ENCODE data around the gene SHB.

SHB gene

DNA sequence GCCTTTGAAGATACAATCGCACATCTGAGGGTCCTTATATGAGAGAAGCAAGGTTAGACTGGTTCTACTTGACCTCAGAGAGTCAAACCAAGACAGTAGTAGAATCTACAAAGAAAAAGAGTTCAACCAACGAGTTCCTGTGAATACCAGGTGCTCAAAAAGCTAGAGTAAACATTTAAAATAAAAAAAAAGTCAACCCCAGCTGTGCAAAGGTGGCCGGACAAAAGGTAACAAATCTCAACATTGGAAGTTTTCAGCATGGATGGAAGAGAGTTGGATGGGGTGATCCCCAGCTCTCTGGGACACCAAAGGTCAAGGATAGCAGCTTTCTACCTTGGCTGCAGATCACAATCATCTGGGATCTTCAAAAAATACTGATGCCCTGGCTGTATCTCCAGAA is 14.4 kb downstream of the SHB start:
- Histone ChIP-seq H3K4me3 (ENCODE audit: low read length) (no peak overlapping the region), H2AFZ (ENCODE audit: low read length) (no peak overlapping the region), H3K4me2 (ENCODE audit: low read depth, low read length) (no peak overlapping the region), H3K9ac (ENCODE audit: low read length) (no peak overlapping the region), H3K27ac (ENCODE audit: low read length) (no peak overlapping the region), H3K79me2 (ENCODE audit: low read length) (no peaks in the 10 kb centered on the region), H3K36me3 (replicated peaks; ENCODE audit: insufficient read depth, low read length) (no peaks in the 10 kb centered on the region), H3K9me3 (replicated peaks; ENCODE audit: insufficient read depth, low read length) (no peaks in the 10 kb centered on the region), H3K4me1 (ENCODE audit: low read length) (no peaks in the 10 kb centered on the region), H3K9me2 (replicated peaks; ENCODE audit: insufficient read depth, low read length) (no peaks in the 10 kb centered on the region), H4K20me1 (ENCODE audit: insufficient read depth, low read length) (no peaks in the 10 kb centered on the region), H3F3A (ENCODE audit: insufficient read depth, low read length) (no peaks in the 10 kb centered on the region), H3K27me3 (replicated peaks; ENCODE audit: insufficient read depth, low read length) (no peaks in the 10 kb centered on the region)
- no peak for TF ChIP-seq EZH2 (optimal IDR thresholded peaks at IDR 0.05; ENCODE audit: low read depth, low read length)
- TF ChIP-seq, protein P1, sequence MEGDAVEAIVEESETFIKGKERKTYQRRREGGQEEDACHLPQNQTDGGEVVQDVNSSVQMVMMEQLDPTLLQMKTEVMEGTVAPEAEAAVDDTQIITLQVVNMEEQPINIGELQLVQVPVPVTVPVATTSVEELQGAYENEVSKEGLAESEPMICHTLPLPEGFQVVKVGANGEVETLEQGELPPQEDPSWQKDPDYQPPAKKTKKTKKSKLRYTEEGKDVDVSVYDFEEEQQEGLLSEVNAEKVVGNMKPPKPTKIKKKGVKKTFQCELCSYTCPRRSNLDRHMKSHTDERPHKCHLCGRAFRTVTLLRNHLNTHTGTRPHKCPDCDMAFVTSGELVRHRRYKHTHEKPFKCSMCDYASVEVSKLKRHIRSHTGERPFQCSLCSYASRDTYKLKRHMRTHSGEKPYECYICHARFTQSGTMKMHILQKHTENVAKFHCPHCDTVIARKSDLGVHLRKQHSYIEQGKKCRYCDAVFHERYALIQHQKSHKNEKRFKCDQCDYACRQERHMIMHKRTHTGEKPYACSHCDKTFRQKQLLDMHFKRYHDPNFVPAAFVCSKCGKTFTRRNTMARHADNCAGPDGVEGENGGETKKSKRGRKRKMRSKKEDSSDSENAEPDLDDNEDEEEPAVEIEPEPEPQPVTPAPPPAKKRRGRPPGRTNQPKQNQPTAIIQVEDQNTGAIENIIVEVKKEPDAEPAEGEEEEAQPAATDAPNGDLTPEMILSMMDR (IDR thresholded peaks at IDR 0.05; ENCODE audit: low read length), result no peak
- no peak for TF ChIP-seq EZH2phosphoT487 (IDR thresholded peaks at IDR 0.05; ENCODE audit: low read length)
- DNase-seq, result no peak

DNA sequence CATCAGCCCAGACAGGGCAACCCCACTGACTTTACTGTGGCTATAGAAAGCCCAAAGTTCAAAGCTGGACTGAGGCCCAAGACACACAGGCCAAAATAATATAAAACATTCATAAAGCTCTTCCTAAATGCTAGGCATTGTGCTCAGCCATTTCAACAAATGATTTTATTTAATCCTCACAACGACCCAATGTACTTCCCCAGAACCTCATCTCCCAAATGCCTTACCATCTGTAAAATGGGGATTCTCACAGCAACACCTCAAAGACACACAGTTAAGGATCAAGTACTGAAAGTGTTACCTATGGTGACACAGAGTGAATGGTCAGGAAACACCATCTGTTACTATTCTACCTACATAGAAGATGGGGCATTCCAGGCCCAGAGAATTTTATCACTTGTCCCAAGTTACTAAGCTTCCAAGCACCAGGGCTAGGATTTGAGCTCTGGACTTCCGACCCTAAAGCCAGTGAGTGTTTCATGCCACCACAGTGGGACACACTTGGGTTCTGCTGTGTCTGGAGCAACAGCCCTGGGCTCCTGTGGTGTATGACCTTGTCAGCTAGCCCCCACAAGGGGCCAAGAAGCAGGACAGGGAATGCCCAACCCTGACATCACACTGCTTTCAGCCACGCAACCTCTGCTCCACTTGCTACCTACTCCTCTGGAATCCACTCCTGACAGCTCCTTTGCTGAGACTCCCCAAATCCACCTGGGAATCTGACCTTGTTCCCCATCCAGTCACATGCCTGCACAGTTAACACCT is 15.1 kb downstream of the SHB start:
- Histone ChIP-seq H3K4me2 (ENCODE audit: low read depth, low read length) (no peak overlapping the region), H3K4me1 (ENCODE audit: low read length) (no peaks in the 10 kb centered on the region), H4K20me1 (ENCODE audit: insufficient read depth, low read length) (no peaks in the 10 kb centered on the region), H3K9me2 (replicated peaks; ENCODE audit: insufficient read depth, low read length) (no peaks in the 10 kb centered on the region), H3K9ac (ENCODE audit: low read length) (no peak overlapping the region), H3K79me2 (ENCODE audit: low read length) (no peaks in the 10 kb centered on the region), H2AFZ (ENCODE audit: low read length) (no peak overlapping the region), H3K27ac (ENCODE audit: low read length) (no peak overlapping the region), H3K36me3 (replicated peaks; ENCODE audit: insufficient read depth, low read length) (no peaks in the 10 kb centered on the region), H3F3A (ENCODE audit: insufficient read depth, low read length) (no peaks in the 10 kb centered on the region), H3K4me3 (ENCODE audit: low read length) (no peak overlapping the region), H3K9me3 (replicated peaks; ENCODE audit: insufficient read depth, low read length) (no peaks in the 10 kb centered on the region), H3K27me3 (replicated peaks; ENCODE audit: insufficient read depth, low read length) (no peaks in the 10 kb centered on the region)
- TF ChIP-seq EZH2 (optimal IDR thresholded peaks at IDR 0.05; ENCODE audit: low read depth, low read length) (no peak), EZH2phosphoT487 (IDR thresholded peaks at IDR 0.05; ENCODE audit: low read length) (no peak)
- TF ChIP-seq, protein P1 (IDR thresholded peaks at IDR 0.05; ENCODE audit: low read length), result no peak
- no peak for DNase-seq

DNA sequence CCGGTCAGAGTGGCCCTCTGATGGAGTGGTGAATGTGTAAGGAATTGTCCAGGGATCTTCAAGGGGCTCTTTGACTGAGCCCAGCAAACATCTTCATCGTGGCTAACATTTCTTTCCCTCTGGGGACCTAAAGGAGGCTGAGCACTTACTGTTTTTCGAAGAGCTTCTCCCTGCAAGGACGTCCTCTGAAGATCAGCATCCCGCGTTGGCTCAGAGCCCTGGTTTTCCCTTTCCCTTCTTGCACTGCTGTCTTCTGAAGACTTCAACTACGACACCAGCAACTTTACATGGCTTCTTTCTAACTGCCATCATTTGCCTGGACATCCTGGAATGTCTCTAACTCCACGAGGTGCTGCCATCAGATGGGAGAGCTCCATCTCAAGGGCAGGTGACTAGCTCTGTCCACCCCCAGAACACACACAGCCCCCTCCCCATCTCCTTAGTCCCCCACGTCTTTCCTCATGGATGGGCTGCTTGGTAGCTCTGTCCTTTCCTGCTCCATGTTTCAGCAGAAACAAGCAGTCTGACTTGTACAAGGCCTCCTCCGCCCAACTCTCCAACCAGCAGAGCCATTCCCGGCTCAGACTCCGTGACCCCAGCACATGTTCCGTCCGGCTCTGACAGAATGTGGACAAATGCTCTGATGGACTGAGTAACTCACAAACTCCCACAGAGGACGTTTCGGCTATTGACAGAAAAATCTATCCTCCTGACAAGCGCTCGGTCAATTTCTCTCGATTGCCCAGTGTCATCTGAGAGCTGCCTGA is 17.1 kb downstream of the SHB start:
- Histone ChIP-seq H3K4me2 (ENCODE audit: low read depth, low read length) (no peak overlapping the region), H3K27me3 (replicated peaks; ENCODE audit: insufficient read depth, low read length) (no peaks in the 10 kb centered on the region), H3K4me1 (ENCODE audit: low read length) (no peaks in the 10 kb centered on the region), H3K4me3 (ENCODE audit: low read length) (no peak overlapping the region), H3K36me3 (replicated peaks; ENCODE audit: insufficient read depth, low read length) (no peaks in the 10 kb centered on the region), H2AFZ (ENCODE audit: low read length) (no peak overlapping the region), H3K9me2 (replicated peaks; ENCODE audit: insufficient read depth, low read length) (no peaks in the 10 kb centered on the region), H3K27ac (ENCODE audit: low read length) (no peak overlapping the region), H3K9ac (ENCODE audit: low read length) (no peak overlapping the region), H3K9me3 (replicated peaks; ENCODE audit: insufficient read depth, low read length) (no peaks in the 10 kb centered on the region), H3F3A (ENCODE audit: insufficient read depth, low read length) (no peaks in the 10 kb centered on the region), H4K20me1 (ENCODE audit: insufficient read depth, low read length) (no peaks in the 10 kb centered on the region), H3K79me2 (ENCODE audit: low read length) (no peaks in the 10 kb centered on the region)
- TF ChIP-seq, protein P1 (IDR thresholded peaks at IDR 0.05; ENCODE audit: low read length), result no peak
- TF ChIP-seq EZH2phosphoT487 (IDR thresholded peaks at IDR 0.05; ENCODE audit: low read length), result no peak
- TF ChIP-seq EZH2 (optimal IDR thresholded peaks at IDR 0.05; ENCODE audit: low read depth, low read length), result no peak
- DNase-seq, result no peak
